HG03575 (cell line): ENCODE results near the gene TTLL9.

Experiments used
- ATAC-seq: cut with Tn5 transposase; IDR thresholded peaks from one replicate; pipeline ENCODE4 v1.9.1; 2021; ENCODE audit not compliant: unreplicated experiment, insufficient number of reproducible peaks, low FRiP score; ENCODE audit errors: extremely low read depth

Gene TTLL9

DNA sequence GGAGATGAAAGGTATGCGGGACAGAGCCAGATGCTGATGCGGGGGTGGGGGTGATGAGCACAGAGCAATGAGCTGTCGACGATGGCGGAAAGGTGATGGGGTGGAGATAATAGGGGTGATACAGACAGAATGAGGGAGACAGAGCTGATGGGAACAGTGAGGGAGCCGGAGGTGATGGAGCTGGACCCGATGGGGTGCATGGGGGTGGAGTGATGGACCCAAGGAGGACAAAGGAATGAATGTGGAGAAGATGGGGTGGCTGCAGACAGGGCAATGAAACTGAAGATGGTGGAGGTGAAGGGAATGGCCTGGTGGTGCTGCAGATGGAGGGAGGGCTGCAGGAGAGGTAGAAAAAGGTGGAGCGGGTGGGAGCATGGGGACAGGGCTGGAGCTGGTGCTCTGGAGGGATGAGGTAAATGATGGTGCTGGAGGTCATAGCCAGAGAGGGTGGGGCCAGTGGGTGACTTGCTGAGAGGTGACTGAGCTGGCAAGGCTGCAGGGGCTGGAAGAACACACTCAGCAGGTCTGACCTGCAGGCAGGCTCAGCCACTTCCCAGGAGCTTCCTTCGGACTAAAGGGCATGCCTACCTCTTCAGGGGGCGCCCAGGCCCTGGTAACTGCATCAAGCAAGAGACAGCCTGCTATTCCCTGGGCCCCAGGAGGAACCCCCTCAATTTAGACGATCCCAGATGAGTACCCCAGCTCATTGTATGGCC lies 19.0 kb upstream of the TTLL9 start:
- ATAC-seq: no peak

DNA sequence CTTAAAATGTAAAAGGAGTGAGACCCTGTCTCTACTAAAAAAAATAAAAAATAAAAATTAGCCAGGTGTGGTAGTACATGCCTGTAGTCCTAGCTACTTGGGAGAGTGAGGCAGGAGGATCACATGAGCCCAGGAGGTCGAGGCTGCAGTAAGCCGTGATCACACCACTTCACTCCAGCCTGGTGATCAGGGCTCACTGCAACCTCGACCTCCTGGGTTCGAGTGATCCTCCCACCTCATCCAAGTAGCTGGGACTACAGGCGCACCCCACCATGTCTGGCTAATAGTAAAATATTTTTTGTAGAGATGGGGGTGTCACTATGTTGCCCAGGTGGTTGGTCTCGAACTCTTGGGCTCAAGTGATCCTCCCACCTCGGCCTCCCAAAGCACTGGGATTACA lies 17.0 kb upstream of the TTLL9 start:
- no peak for ATAC-seq

DNA sequence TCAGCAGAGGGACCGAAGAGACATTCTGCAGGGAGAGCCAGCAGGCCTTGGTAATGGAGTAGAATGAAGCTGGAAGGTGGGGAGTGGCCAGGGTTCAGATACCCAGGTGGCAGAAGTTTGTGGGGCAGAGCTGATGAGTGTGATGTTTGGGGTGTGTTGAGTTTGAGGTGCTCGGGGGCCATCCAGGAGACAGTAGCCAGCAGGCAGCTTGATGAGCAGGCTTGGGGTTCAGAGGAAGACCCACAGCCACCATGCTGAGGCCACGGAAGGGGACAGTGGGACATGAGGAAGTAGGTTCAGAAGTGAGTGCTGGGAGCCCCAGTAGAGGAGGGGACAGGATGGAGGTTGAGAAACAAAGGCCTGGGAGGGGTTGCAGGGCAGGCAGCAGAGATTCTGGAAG lies 13.9 kb upstream of the TTLL9 start:
- ATAC-seq: no peak

DNA sequence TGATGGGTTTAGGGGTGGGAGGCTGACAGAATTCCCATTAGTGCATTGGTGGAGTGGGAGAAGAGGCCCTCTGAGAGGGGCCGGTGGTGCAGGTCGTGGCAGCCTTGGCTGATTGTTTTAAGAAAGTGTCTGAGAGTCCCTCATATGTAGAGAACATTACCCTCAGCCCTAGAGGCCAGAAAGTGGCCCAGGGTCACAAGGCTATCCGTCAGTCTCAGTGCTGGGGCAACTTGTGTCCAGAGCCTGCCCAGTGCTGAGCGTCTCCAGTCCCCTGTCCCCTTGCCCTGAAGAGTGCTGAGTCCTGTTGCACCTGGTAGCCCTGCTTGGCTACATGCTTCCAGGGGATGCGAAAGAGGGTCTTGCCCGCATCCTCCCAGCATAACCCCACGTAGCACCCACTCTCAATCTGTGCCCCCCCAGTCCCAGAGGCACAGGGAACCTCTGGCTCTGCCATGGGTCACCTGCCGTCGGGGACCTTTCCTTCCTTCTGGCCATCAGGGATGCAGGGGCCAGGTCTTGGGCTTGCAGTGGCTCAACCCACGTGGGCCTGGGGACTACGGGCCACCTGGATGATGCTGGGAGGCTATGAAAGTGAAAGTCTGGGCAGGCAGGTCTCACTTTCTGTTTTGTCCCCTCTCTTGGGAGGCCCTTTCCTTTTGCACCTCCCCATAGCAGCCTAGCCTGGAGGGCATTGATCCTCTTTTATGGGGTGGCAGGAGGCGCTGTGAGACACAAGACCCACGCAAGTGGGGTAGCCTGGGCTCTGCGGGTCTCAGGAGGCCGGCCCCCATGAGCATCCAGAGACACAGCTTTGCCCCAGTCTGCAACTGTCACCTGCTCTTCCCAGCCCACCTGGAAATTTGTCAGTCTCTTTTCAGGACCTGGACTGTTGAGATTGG lies 12.3 kb upstream of the TTLL9 start:
- no peak for ATAC-seq

DNA sequence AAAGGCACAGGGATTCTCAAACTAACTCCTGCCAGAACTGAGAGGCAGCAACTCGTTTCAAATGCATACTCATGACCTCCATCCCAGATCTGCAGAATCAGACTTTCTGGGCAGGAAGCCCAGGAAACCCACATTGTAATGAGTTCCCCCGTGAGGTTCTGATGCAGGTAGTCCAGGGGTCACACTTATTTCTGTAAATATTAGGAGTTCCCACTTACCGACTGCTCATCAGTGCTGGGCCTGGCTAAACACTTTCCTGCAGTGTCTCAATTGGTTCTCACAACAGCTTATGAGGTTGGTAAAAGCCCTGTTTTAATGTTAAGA lies 11.7 kb upstream of the TTLL9 start:
- no peak for ATAC-seq

DNA sequence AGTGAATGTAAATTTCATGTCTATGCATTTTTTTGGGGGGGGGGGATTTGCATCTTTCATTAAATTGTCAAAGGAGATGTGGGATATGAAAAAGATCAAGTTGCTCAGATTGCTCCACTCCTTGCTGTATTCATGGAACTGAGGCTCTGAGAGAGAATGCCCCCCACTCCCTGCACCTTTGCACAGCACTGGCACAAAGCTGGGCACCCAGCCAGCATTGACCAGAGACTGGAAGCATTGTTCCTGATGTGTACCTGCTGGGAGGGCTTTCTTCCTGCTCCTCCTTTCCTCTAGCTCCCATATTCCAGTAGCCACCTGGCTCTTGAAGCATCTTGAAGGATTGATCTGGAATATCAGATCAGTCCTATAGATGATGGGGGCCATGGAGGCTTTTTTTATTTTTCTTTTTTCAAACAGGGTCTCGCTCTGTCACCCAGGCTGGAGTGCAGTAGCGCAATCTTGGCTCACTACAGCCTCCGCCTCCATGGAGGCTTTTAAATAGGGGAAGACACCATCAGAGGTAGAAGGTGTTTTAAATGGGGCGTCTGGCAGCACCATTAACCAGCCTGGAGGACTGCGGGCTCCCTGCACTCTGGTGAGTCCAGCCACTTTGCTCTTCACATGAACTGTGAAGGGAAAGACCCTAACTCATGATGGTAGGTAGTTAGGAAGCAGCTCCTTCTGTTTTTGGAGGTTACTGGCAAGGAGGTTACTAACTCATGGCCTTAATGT lies 11.0 kb upstream of the TTLL9 start:
- no peak for ATAC-seq

DNA sequence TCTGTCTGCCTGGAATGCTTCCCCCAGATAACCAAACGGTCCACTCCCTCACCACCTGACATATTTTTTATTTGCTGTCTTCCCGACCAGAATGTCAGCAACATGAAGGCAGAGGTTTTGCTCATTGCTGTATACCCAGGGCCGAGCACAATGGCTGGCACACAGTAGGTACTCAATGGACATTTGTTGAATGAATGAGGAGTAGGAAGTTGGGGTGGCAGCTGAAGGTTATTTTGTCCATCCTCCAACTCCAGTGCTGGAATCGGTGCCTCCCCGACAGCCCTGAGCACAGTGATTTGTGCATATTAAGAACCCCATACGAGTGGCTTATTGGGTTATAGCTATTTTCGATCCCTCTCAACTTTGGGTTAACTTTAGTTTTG lies 10.4 kb upstream of the TTLL9 start:
- no peak for ATAC-seq

DNA sequence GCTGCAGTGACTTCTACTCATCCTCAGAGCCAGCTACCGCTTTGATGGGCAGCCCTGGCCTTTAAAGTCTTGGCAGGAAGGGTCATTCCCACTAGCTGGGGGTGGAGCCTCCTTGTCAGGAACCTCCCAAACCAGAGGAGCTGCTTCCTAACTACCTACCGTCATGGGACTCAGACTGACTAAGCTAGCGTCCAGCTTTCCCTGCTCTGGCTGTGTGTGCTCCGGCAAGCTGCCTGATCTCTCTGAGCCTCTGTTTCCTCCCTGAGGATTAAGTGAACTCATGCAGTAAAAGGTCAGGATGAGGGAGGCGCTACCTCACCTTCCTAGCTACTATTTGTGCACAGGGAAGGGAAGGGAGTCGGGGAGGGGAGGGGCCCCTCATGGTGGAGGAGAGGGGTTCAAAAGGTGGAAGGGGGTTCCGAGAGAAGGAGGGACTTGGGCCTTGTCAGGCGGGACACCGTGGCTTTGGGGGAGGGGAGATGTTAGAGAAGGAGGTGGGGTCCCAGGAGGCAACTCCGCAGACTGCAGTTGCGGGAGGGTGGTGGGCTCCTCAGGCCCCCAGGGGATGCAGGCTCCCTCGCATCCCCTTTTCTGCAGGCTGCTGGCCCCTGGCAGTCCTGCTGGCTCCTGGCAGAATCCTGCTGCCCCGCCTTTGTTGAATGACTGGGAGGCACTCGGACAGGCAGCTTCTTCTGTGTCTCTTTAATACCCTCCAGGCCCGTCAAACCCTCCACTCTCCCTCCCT lies 9.9 kb upstream of the TTLL9 start:
- no peak for ATAC-seq

DNA sequence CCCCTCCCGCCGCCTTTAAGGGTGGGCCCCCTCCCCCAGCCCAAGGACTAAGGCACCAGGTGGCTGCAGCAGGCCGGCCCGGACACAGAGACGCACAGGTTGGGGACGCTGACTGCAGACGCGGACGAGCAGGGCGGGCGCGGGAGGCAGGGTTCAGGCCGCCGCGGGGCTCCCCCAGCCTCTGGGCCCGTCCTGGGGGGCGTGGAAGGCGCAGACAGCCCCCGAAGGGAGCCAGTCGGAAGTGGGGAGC lies 9.4 kb upstream of the TTLL9 start:
- ATAC-seq: no peak

DNA sequence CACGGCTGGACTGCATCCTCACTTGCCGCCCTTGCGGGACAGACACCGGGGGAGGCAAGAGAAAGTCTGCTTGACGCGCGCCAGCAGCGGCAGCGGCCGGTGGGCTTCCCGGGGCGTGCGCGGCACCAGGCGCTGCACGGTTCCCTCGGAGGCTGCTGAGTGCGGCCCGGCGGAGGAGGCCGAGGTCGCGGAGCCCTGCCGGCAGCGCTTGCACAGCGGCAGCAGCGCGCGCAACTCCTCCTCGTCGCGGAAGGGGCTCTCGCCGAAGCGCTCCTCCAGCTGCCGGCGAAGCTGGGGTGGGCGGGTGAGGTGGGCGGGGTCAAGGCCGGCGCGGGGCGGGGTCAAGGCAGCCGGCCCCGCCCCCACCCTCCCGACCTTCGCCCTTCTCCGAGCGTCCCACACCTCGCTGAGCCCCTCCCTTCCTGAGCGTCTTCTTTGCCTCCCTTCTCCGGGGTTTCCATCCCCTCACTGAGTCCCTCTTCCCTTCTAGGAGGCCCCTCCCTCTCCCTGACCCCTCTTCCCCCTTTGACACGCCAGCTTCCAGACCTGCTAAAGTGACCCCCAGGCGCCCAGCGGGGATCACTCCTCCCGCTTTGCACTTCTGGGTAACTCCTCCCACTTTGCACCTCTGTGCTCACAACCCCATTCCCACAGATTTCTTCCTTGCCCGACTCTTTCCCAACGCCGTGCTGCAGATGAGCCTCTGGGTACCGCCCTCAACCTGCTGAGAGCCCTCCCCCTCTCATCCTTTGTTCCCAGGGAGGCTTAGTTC lies 8.9 kb upstream of the TTLL9 start:
- ATAC-seq: no peak

DNA sequence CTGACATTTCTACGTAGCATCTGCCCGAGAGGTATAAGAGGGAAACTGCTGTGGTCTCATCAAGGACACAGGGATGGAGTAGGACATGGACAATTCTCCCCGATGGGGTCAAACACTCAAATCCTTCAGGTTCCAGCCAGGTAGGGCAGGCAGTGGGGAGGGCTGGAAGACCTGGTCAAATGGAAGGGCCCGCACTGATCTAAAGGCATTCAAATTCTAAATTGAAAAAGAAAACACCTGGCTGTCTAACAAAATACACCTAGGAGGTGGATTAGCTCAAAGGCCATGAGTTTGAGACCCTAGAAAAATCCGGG lies 8.3 kb upstream of the TTLL9 start:
- ATAC-seq: no peak

DNA sequence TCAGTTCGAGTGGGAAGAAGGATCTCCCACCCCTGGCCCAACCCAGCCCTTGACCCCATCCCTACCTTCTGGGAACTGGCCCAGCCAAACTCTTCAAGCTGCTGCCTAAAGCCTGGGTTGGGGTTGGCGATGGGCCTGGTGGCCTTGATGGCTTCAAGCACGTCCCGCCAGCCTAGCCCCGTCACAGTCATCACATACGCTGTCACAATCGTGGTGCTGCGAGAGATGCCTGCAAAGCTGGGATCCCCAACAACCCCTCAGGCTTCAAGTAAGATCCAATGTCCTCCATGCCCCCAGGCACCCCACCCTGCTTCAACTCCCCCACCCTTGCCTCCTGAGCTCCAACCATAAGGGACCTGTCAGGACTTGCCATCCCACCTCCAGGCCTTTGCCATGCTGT lies 7.9 kb upstream of the TTLL9 start:
- ATAC-seq: no peak

DNA sequence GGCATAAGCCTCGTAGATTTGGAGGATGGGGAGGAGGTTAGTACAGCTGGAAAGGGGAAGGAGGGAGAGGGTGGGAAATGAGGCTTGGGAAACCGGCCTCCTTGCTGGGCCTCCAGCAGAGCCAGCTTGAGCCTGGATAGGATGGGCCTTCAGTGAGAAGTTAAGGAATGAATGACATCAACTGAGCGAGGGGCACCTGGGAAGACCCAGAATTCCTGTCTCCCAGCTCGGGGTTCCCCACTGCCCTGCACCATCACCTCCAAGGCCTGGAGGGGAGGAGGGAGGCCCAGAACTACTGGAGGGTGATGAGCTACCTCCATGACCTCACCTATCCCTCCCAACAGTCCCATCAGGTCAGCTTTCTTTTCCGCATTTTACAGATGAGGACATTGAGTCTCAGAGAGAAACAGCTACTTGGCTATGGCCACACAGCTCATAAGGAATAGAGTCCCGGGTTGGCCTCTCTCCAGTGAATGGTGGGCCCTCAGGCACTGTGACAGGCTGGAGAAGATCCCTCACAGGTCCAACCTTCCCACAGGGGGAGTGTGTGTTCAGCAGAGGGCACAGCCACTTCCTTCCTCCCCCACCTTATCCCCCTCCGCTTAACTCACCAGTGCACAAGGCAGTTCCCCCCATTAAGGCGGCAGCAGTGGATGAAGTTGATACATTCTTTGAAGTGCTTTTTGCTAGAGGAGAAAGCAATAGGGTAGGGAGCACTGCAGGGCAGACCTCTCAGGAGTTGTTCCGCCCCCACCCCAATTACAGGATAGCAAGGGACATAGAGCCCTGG lies 6.9 kb upstream of the TTLL9 start:
- ATAC-seq: no peak

DNA sequence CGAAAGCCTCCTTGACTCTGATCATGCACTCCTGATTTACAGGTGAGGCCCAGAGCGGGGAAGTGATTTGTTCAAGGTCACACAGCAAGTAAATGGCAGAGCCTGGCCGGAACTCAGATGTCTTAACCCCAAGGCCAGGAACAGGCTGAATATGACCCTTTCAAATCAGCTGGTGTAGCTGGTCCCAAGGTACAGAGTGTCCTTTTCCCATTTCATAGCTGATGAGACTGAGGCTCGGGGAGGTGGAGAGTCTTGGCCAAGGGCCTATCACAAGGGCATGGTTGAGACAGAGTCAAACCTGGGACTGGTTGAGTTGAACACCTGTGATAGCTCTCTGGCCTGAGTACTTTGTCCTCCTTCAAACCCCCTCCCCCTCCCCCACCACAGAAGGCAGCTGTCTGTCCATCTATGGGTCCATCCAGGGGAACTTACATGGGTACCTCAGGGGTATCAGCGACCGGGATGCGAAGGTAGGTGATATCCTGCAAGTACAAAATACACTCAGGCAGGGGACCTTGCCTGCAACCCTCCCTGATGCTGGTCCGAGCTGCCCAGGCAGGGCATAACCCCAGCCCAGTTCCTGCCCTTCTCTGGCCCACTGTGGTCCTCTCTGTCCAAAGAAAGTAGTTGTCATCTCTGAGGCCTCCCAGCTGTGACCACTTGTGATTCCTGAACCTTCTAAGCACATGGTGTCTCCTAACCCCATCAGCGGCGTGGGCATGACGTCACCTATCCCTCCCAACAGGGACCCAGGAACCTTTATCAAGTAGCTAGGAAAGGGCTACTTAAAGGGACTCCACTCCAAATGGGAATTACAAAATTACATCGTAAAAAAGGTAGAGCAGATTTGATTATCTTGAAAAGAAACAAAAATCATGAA lies 5.7 kb upstream of the TTLL9 start:
- no peak for ATAC-seq

DNA sequence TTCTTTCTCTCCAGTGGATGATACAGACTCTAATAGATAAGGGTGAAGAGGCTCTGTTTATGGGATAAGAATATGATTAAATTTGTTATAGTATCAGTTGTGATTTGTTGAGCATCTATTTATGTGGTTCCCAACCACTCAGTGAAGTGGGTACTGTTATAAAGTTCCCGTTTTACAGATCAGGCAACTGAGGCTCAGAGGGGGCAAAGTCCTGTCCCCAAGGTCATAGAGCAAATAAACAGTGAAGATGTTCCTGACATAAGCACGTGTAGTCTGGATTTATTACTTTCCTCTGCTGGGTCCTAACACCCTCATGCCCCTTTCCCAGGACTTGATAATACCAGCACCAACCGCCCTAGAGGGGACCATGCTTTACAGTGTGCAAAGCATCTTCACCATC lies 4.2 kb upstream of the TTLL9 start:
- ATAC-seq: no peak

DNA sequence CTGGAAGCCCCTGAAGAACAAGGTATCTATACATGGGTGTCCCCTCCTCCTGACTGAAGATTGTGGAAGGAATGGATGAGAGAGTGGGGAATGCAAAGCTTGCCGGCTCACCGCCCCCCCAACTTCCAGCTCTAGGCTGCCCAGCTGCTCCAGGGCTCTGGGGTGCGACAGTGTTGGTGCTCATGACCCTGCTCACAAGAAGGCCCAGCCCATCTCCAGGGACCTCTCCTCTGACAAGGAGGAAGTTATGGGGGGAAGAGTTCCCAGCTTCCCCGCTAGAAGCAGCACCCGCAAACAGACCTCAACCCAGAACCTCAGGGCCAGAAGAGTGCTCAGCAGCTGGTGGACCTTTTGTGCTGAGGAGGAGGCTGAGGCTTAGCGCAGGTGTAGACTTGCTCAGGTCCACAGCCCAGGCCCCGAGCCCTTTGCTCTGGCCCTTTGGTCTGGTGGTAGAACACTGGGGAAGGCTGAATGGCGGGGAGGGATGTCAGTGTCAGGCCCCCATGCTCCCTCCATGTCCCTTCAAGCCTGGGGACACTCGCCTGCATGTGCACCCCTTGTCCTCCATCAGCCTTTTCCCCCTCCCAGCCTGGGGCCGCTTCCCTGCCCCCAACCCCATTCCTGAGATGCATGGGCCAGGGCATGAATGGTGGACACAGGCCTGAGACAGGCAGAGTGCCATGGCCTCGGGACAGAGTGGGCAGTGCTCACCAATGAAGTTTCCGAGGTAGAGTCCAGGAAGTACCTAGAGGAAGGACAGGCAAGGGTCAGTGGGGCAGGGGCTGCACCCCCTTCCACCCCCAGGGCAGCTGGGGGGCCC lies 1.4 kb upstream of the TTLL9 start:
- ATAC-seq: no peak

DNA sequence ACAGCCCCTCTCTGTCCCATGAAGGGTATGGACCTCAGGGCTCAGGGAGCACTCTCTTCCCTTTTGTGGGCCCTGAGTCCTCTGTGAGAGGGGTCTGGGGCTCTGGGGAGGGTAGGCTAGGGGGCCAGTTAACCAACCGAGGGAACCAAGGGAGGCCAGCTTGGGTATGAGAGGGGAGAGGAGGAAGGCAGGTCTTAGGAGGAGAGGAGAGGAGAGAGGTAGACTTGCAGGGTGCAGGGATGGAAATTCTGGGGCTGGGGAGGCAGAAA lies 827 bp upstream of the TTLL9 start:
- ATAC-seq: no peak
